CD4-positive, alpha-beta memory T cell (primary cell): Measurements from ENCODE around the gene LIPE. TPM values are rescaled to one million over a fixed set of nuclear protein-coding genes. Genes with fewer than 3 reads are reported as not detected.

ENCODE experiments used
- CTCF ChIA-PET: fragments of 350-600 bp; sonication (Branson Sonifier 250); formaldehyde crosslinking; loops from one replicate; lab custom pipeline; 2021; ENCODE audit warnings: inconsistent platforms; ENCODE audit not compliant: partially characterized antibody; lab: Charles Lee
- POLR2A ChIA-PET: fragments of 350-600 bp; sonication (Branson Sonifier 250); formaldehyde crosslinking; loops from one replicate; lab custom pipeline; 2021; ENCODE audit not compliant: partially characterized antibody; lab: Charles Lee
- DNase-seq, 5 donors: peaks; one replicate each; pipeline versions ENCODE4 v3.0.0 to v3.0.0-alpha.2; 2020 to 2022; ENCODE audit warnings: mixed read lengths in 1 of 5
- H3K27ac ChIP-seq: one replicate; pipeline ENCODE4 v1.7.0; 2013; ENCODE audit warnings: low read depth, low read length
- H3K27me3 ChIP-seq: 2 replicates; pipeline ENCODE4 v1.7.0; 2013; ENCODE audit warnings: mild to moderate bottlenecking, low read length, moderate library complexity; ENCODE audit not compliant: insufficient read depth
- H3K36me3 ChIP-seq: 2 replicates; pipeline ENCODE4 v1.7.0; 2013; ENCODE audit warnings: mild to moderate bottlenecking, low read length, moderate library complexity; ENCODE audit not compliant: insufficient read depth
- H3K4me1 ChIP-seq: 2 replicates; pipeline ENCODE4 v1.7.0; 2013; ENCODE audit warnings: mild to moderate bottlenecking, low read length, moderate library complexity; ENCODE audit not compliant: insufficient read depth
- H3K4me3 ChIP-seq, 2 donors: one replicate each; pipeline ENCODE4 v1.7.0; 2013; ENCODE audit warnings: low read length in 2 of 2, mild to moderate bottlenecking in 1 of 2
- H3K9me3 ChIP-seq, 2 donors: one replicate each; pipeline ENCODE4 v1.7.0; 2013; ENCODE audit warnings: low read length in 2 of 2, control low read depth in 1 of 2; ENCODE audit not compliant: control insufficient read depth in 1 of 2
- H3K27ac Mint-ChIP-seq, 7 donors: one replicate each; pipeline ENCODE4 v1.8.0; 2020 to 2021; ENCODE audit warnings: mixed read lengths in 7 of 7, mild to moderate bottlenecking in 6 of 7, inconsistent platforms in 3 of 7, moderate library complexity in 3 of 7
- H3K27me3 Mint-ChIP-seq, 2 donors: one replicate each; pipeline ENCODE4 v1.8.0; 2020 to 2021; ENCODE audit warnings: mixed read lengths in 2 of 2
- H3K36me3 Mint-ChIP-seq, 2 donors: one replicate each; pipeline ENCODE4 v1.8.0; 2020 to 2021; ENCODE audit warnings: mixed read lengths in 2 of 2, inconsistent platforms in 1 of 2, mild to moderate bottlenecking in 1 of 2
- H3K4me1 Mint-ChIP-seq, 4 donors: one replicate each; pipeline ENCODE4 v1.8.0; 2020 to 2021; ENCODE audit warnings: mixed read lengths in 4 of 4, mild to moderate bottlenecking in 1 of 4
- H3K4me3 Mint-ChIP-seq, 8 donors: one replicate each; pipeline ENCODE4 v1.8.0; 2020 to 2021; ENCODE audit warnings: mixed read lengths in 8 of 8, mild to moderate bottlenecking in 7 of 8, moderate library complexity in 6 of 8, inconsistent platforms in 3 of 8
- H3K9me3 Mint-ChIP-seq, 8 donors: one replicate each; pipeline ENCODE4 v1.8.0; 2020 to 2021; ENCODE audit warnings: mixed read lengths in 8 of 8, mild to moderate bottlenecking in 5 of 8, inconsistent platforms in 3 of 8, moderate library complexity in 1 of 8
- intact Hi-C: fragments of 100-400 bp; cut with micrococcal nuclease; formaldehyde crosslinking; loops from one replicate; pipeline ENCODE4 v1.15.1; 2023
- polyA plus RNA-seq, 2 donors: library from polyadenylated mRNA; unstranded; fragments of 300-500 nt; fragmentation: Illumina TruSeq; gene quantifications; one replicate each; pipeline ENCODE4 v1.2.3, GENCODE V29; 2021
- total RNA-seq, 2 experiments: library from RNA; stranded (reverse); gene quantifications; one replicate each; pipeline ENCODE4 v1.2.3, GENCODE V29; 2021

LIPE gene
- total and polyA plus RNA-seq, 4 experiments from 2014 or later, result 4.0 to 32.6 (median 19.9) TPM

DNA sequence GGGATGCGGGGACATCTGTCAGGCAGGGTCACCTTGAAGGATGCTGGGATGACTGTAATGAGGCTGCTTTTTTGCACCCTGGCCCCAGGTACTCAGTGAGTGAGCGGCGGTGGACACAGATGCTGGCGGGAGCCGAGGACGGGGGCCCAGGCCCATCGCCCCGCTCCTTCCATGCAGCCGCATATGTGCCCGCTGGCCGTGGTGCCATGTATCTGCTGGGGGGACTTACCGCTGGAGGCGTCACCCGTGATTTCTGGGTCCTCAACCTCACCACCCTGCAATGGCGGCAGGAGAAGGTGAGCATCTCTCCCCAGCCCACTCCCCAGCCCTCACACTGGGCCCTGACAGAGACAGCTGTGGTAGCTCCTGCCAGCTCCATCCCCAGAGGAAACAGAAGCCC lies 70.5 kb downstream of the LIPE start:
- no peak overlapping the region for H3K27ac Mint-ChIP-seq
- no peak overlapping the region for H3K4me3 ChIP-seq
- no peak overlapping the region for H3K4me3 Mint-ChIP-seq
- intact Hi-C loops, result no loop called here
- H3K36me3 Mint-ChIP-seq, result peaks cover 5 to 11% of the 10 kb centered on the region in 2 donors
- H3K9me3 ChIP-seq, result no peaks in the 10 kb centered on the region
- H3K27me3 ChIP-seq, result no peaks in the 10 kb centered on the region
- no peak overlapping the region for H3K27ac ChIP-seq
- no peak for DNase-seq
- no peaks in the 10 kb centered on the region for H3K27me3 Mint-ChIP-seq
- H3K36me3 ChIP-seq, result no peaks in the 10 kb centered on the region
- peaks cover 0 to 4% (median 0%) of the 10 kb centered on the region in 4 donors for H3K4me1 Mint-ChIP-seq
- CTCF ChIA-PET, result no interaction called here
- POLR2A ChIA-PET, result no interaction called here
- H3K4me1 ChIP-seq, result no peaks in the 10 kb centered on the region
- H3K9me3 Mint-ChIP-seq, result no peaks in the 10 kb centered on the region

DNA sequence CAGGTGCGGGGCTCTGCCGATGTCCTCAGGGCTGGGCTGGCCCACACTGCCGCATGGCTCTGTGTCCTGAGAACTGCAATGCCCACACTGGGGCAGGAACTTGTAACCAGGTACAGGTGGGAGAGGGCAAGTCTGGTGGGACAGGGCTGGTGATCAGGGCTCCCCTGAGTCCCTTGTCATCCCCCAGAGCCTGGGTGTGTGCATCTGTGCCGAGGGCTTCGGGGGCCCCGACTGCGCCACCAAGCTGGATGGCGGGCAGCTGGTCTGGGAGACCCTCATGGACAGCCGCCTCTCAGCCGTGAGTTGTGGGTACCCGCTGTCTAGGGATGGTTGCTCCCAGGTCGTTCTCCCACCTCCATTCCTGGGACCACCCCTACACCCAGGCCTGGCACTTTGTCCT lies 71.3 kb downstream of the LIPE start:
- no peaks in the 10 kb centered on the region for H3K27me3 ChIP-seq
- no peak overlapping the region for H3K4me3 ChIP-seq
- no peak for DNase-seq
- H3K27ac Mint-ChIP-seq, result no peak overlapping the region
- no peaks in the 10 kb centered on the region for H3K36me3 ChIP-seq
- H3K27me3 Mint-ChIP-seq, result no peaks in the 10 kb centered on the region
- H3K4me3 Mint-ChIP-seq, result no peak overlapping the region
- intact Hi-C loops, result no loop called here
- H3K27ac ChIP-seq, result no peak overlapping the region
- H3K9me3 Mint-ChIP-seq, result no peaks in the 10 kb centered on the region
- no peaks in the 10 kb centered on the region for H3K9me3 ChIP-seq
- ChIA-PET POLR2A (no interaction called here), CTCF (interaction anchor here (0.6 kb wide), 1 partner anchor 14 kb away, joined by 3 read pairs; no protein-coding TSS in a partner anchor)
- H3K4me1 ChIP-seq, result no peaks in the 10 kb centered on the region
- H3K36me3 Mint-ChIP-seq, result peaks cover 4 to 12% of the 10 kb centered on the region in 2 donors
- peaks cover 0 to 4% (median 0%) of the 10 kb centered on the region in 4 donors for H3K4me1 Mint-ChIP-seq

DNA sequence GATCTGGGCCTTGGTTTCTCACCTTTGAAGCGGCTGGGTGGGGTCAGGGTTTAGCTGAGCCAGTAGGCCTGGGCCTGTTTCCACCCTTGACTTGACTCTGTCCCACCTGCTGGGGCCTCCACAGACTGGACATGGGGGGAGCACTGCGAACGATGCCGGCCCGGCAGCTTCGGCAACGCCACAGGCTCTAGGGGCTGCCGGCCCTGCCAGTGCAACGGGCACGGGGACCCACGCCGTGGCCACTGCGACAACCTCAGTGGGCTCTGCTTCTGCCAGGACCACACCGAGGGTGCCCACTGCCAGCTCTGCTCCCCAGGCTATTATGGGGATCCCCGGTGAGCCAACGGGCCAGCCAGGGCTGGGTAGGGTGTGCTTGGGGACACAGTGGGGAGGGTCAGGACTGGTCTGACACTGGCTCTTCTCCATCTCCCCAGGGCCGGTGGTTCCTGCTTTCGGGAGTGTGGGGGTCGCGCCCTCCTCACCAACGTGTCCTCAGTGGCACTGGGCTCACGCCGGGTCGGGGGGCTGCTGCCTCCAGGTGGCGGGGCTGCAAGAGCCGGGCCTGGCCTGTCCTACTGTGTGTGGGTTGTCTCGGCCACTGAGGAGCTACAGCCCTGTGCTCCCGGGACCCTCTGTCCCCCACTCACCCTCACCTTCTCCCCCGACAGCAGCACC lies 73.7 kb downstream of the LIPE start:
- no peak overlapping the region for H3K27ac ChIP-seq
- ChIA-PET CTCF (no interaction called here), POLR2A (no interaction called here)
- no peaks in the 10 kb centered on the region for H3K27me3 ChIP-seq
- intact Hi-C loops, result no loop called here
- Mint-ChIP-seq H3K9me3 (no peaks in the 10 kb centered on the region), H3K27ac (peak overlapping the region in 2 of 7 donors; percentile 19 to 60), H3K27me3 (no peaks in the 10 kb centered on the region), H3K4me3 (no peak overlapping the region), H3K36me3 (peaks cover 3 to 12% of the 10 kb centered on the region in 2 donors), H3K4me1 (peaks cover 0 to 4% (median 0%) of the 10 kb centered on the region in 4 donors)
- no peak overlapping the region for H3K4me3 ChIP-seq
- no peak for DNase-seq
- no peaks in the 10 kb centered on the region for H3K9me3 ChIP-seq
- H3K4me1 ChIP-seq, result no peaks in the 10 kb centered on the region
- H3K36me3 ChIP-seq, result no peaks in the 10 kb centered on the region

GRCh38 chr19:42352301-42353259 lies 74.6 kb downstream of the LIPE start:
- Mint-ChIP-seq H3K4me3 (no peak overlapping the region), H3K27me3 (no peaks in the 10 kb centered on the region), H3K27ac (peak overlapping the region in 1 of 7 donors; percentile 25), H3K4me1 (peaks cover 0 to 4% (median 0%) of the 10 kb centered on the region in 4 donors), H3K9me3 (no peaks in the 10 kb centered on the region), H3K36me3 (peaks cover 2 to 10% of the 10 kb centered on the region in 2 donors)
- DNase-seq, result peak in 1 of 5 donors; percentile 6
- no peaks in the 10 kb centered on the region for H3K4me1 ChIP-seq
- H3K27me3 ChIP-seq, result no peaks in the 10 kb centered on the region
- POLR2A ChIA-PET, result no interaction called here
- CTCF ChIA-PET, result no interaction called here
- no peak overlapping the region for H3K27ac ChIP-seq
- intact Hi-C loops, result no loop called here
- no peak overlapping the region for H3K4me3 ChIP-seq
- no peaks in the 10 kb centered on the region for H3K9me3 ChIP-seq
- H3K36me3 ChIP-seq, result no peaks in the 10 kb centered on the region

Other genes starting within 250 kb of the LIPE start
- 10 to 100 TPM; 68.4 to 71.5 TPM for gene DEDD2, start 209.7 kb downstream of the LIPE start, total RNA-seq
- 100 to 1,000 TPM; 141 to 162 TPM for gene DEDD2, start 209.7 kb downstream of the LIPE start, polyA plus RNA-seq
- 10 to 100 TPM; 26.7 to 28.8 TPM for gene ZNF526, start 207.1 kb downstream of the LIPE start, total RNA-seq
- gene ZNF526, start 207.1 kb downstream of the LIPE start, polyA plus RNA-seq, result 10 to 100 TPM in 1 of 2 donors, 1 to 10 TPM in 1; 2.3 to 10.2 TPM
- 10 to 100 TPM; 36.4 to 38.9 TPM for gene GSK3A, start 184.8 kb downstream of the LIPE start, total RNA-seq
- gene GSK3A, start 184.8 kb downstream of the LIPE start, polyA plus RNA-seq, result 10 to 100 TPM; 10.0 to 23.6 TPM
- 10 to 100 TPM; 38.5 to 39.9 TPM for gene ERF, start 172.3 kb downstream of the LIPE start, total RNA-seq
- 1 to 10 TPM; 2.7 to 3.7 TPM for gene ERF, start 172.3 kb downstream of the LIPE start, polyA plus RNA-seq
- gene CIC, start 158.1 kb downstream of the LIPE start, total RNA-seq, result 10 to 100 TPM; 81.6 to 82.6 TPM
- 1 to 10 TPM in 1 of 2 donors, not detected in 1; 3.5 TPM for gene CIC, start 158.1 kb downstream of the LIPE start, polyA plus RNA-seq
- under 1 TPM; 0.28 to 0.64 TPM for gene PRR19, start 125.3 kb downstream of the LIPE start, total RNA-seq
- under 1 TPM; 0.48 to 0.85 TPM for gene PRR19, start 125.3 kb downstream of the LIPE start, polyA plus RNA-seq
- 10 to 100 TPM; 17.0 to 17.2 TPM for gene PAFAH1B3, start 124.8 kb downstream of the LIPE start, total RNA-seq
- gene PAFAH1B3, start 124.8 kb downstream of the LIPE start, polyA plus RNA-seq, result 10 to 100 TPM; 35.0 to 43.7 TPM
- not detected for gene TMEM145, start 114.1 kb downstream of the LIPE start, total RNA-seq
- not detected for gene TMEM145, start 114.1 kb downstream of the LIPE start, polyA plus RNA-seq
- gene MEGF8, start 101.8 kb downstream of the LIPE start, total RNA-seq, result 1 to 10 TPM; 8.6 to 9.5 TPM
- under 1 TPM; 0.09 to 0.42 TPM for gene MEGF8, start 101.8 kb downstream of the LIPE start, polyA plus RNA-seq
- gene CNFN, start 37.1 kb downstream of the LIPE start, total RNA-seq, result not detected
- under 1 TPM in 1 of 2 donors, not detected in 1; 0.96 TPM for gene CNFN, start 37.1 kb downstream of the LIPE start, polyA plus RNA-seq
- gene CXCL17, start 15.6 kb upstream of the LIPE start, total RNA-seq, result not detected
- not detected for gene CXCL17, start 15.6 kb upstream of the LIPE start, polyA plus RNA-seq
- 1 to 10 TPM; 1.3 to 1.6 TPM for gene CEACAM1, start 101.1 kb upstream of the LIPE start, total RNA-seq
- 1 to 10 TPM; 1.8 to 5.5 TPM for gene CEACAM1, start 101.1 kb upstream of the LIPE start, polyA plus RNA-seq
- not detected for gene CEACAM8, start 167.5 kb upstream of the LIPE start, total RNA-seq
- not detected for gene CEACAM8, start 167.5 kb upstream of the LIPE start, polyA plus RNA-seq